MM.1S (cell line): ENCODE results near the gene CPB1.

Source experiments
- EZH2phosphoT487 ChIP-seq: fragments of 300-600 bp; sonication (generic); IDR thresholded peaks from 2 replicates; pipeline ENCODE4 v1.6.1; 2018; ENCODE audit warnings: antibody characterized with exemption, low read length
- TF ChIP-seq, protein P1 (sequence below): fragments of 300-600 bp; sonication (generic); IDR thresholded peaks from 2 replicates; pipeline ENCODE4 v1.5.1; 2016; ENCODE audit warnings: antibody characterized with exemption, low read length, mixed read lengths

- TF ChIP-seq, protein P1, sequence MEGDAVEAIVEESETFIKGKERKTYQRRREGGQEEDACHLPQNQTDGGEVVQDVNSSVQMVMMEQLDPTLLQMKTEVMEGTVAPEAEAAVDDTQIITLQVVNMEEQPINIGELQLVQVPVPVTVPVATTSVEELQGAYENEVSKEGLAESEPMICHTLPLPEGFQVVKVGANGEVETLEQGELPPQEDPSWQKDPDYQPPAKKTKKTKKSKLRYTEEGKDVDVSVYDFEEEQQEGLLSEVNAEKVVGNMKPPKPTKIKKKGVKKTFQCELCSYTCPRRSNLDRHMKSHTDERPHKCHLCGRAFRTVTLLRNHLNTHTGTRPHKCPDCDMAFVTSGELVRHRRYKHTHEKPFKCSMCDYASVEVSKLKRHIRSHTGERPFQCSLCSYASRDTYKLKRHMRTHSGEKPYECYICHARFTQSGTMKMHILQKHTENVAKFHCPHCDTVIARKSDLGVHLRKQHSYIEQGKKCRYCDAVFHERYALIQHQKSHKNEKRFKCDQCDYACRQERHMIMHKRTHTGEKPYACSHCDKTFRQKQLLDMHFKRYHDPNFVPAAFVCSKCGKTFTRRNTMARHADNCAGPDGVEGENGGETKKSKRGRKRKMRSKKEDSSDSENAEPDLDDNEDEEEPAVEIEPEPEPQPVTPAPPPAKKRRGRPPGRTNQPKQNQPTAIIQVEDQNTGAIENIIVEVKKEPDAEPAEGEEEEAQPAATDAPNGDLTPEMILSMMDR = no peak
- no peak for TF ChIP-seq EZH2phosphoT487
Observed at GRCh38 chr3:148883163-148883562, 55.6 kb downstream of the CPB1 start.
